ENCODE data around the gene EIPR1.
A peak's percentile ranks its signal among the peaks of the same experiment; 100 is the strongest.

The EIPR1 gene

GRCh38 chr2:3420076-3420768 lies 42.6 kb upstream of the EIPR1 start:
- no peak overlapping the region for H2AFZ ChIP-seq (ENCODE audit: insufficient read depth, low read length, poor library complexity)
- no peak overlapping the region for H2BK120ac ChIP-seq (ENCODE audit: insufficient read depth, low read length, poor library complexity)
- DNase-seq = no peak
- no peak overlapping the region for H2BK5ac ChIP-seq (ENCODE audit: low read depth, low read length, poor library complexity)
- H3K9ac ChIP-seq (ENCODE audit: low read length) = no peak overlapping the region
- no peak overlapping the region for H4K12ac ChIP-seq (ENCODE audit: low read depth, low read length)
- no peaks in the 10 kb centered on the region for H3K27me3 ChIP-seq (ENCODE audit: insufficient read depth, low read length)
- H2AK5ac ChIP-seq (ENCODE audit: low read length) = no peak overlapping the region
- H3K9me3 ChIP-seq (ENCODE audit: insufficient read depth, low read depth, low read length) = no peaks in the 10 kb centered on the region
- H3K4ac ChIP-seq (ENCODE audit: low read depth, low read length) = no peak overlapping the region
- H3K18ac ChIP-seq (ENCODE audit: low read length) = no peak overlapping the region
- H2BK12ac ChIP-seq (ENCODE audit: low read length) = no peak overlapping the region
- H3K23ac ChIP-seq (ENCODE audit: low read length) = no peak overlapping the region
- no peaks in the 10 kb centered on the region for H3K4me1 ChIP-seq (ENCODE audit: control insufficient read depth in 1 of 2, insufficient read depth in 2 of 2, low read length in 2 of 2)
- no peak overlapping the region for H3K4me3 ChIP-seq (ENCODE audit: low read depth, low read length)
- H4K8ac ChIP-seq (ENCODE audit: low read depth, low read length) = no peak overlapping the region
- no peak overlapping the region for H3K27ac ChIP-seq (ENCODE audit: low read depth, low read length)
- no peaks in the 10 kb centered on the region for H3K79me1 ChIP-seq (ENCODE audit: low read length)
- no peak overlapping the region for H3K14ac ChIP-seq (ENCODE audit: low read length)
- H3K4me2 ChIP-seq (ENCODE audit: low read length) = no peak overlapping the region
- no CpG with 5 or more reads among the region's 13 CpGs for WGBS (ENCODE audit: extremely low coverage, insufficient coverage, insufficient read length)
- H3K79me2 ChIP-seq (ENCODE audit: control insufficient read depth, insufficient read depth, low read length, poor library complexity) = no peaks in the 10 kb centered on the region
- H3K36me3 ChIP-seq (ENCODE audit: control insufficient read depth in 1 of 2, insufficient read depth in 2 of 2, low read length in 2 of 2) = peaks cover 18 to 31% of the 10 kb centered on the region in 2 experiments
- H4K91ac ChIP-seq (ENCODE audit: low read depth, low read length) = no peak overlapping the region

GRCh38 chr2:3418766-3419404 lies 41.3 kb upstream of the EIPR1 start:
- Histone ChIP-seq H3K4me2 (ENCODE audit: low read length) (no peak overlapping the region), H2BK12ac (ENCODE audit: low read length) (no peak overlapping the region), H3K27me3 (ENCODE audit: insufficient read depth, low read length) (no peaks in the 10 kb centered on the region), H2BK5ac (ENCODE audit: low read depth, low read length, poor library complexity) (no peak overlapping the region), H3K27ac (ENCODE audit: low read depth, low read length) (no peak overlapping the region), H4K91ac (ENCODE audit: low read depth, low read length) (no peak overlapping the region), H3K79me2 (ENCODE audit: control insufficient read depth, insufficient read depth, low read length, poor library complexity) (no peaks in the 10 kb centered on the region), H3K9me3 (ENCODE audit: insufficient read depth, low read depth, low read length) (no peaks in the 10 kb centered on the region), H3K79me1 (ENCODE audit: low read length) (no peaks in the 10 kb centered on the region), H3K14ac (ENCODE audit: low read length) (no peak overlapping the region), H2AK5ac (ENCODE audit: low read length) (no peak overlapping the region), H2BK120ac (ENCODE audit: insufficient read depth, low read length, poor library complexity) (no peak overlapping the region), H3K9ac (ENCODE audit: low read length) (no peak overlapping the region), H3K23ac (ENCODE audit: low read length) (no peak overlapping the region), H4K12ac (ENCODE audit: low read depth, low read length) (no peak overlapping the region), H3K4me1 (ENCODE audit: control insufficient read depth in 1 of 2, insufficient read depth in 2 of 2, low read length in 2 of 2) (no peaks in the 10 kb centered on the region), H2AFZ (ENCODE audit: insufficient read depth, low read length, poor library complexity) (no peak overlapping the region), H3K18ac (ENCODE audit: low read length) (no peak overlapping the region), H4K8ac (ENCODE audit: low read depth, low read length) (no peak overlapping the region), H3K4ac (ENCODE audit: low read depth, low read length) (no peak overlapping the region), H3K36me3 (ENCODE audit: control insufficient read depth in 1 of 2, insufficient read depth in 2 of 2, low read length in 2 of 2) (peaks cover 18 to 27% of the 10 kb centered on the region in 2 experiments), H3K4me3 (ENCODE audit: low read depth, low read length) (no peak overlapping the region)
- WGBS (ENCODE audit: extremely low coverage, insufficient coverage, insufficient read length) = no CpG with 5 or more reads among the region's 11 CpGs
- DNase-seq = no peak

- WGBS (ENCODE audit: extremely low coverage, insufficient coverage, insufficient read length) = no CpG with 5 or more reads among the region's 25 CpGs
- Histone ChIP-seq H2BK120ac (ENCODE audit: insufficient read depth, low read length, poor library complexity) (no peak overlapping the region), H4K12ac (ENCODE audit: low read depth, low read length) (no peak overlapping the region), H3K4ac (ENCODE audit: low read depth, low read length) (no peak overlapping the region), H3K9ac (ENCODE audit: low read length) (peak overlapping the region; percentile 7), H3K23ac (ENCODE audit: low read length) (no peak overlapping the region), H3K4me3 (ENCODE audit: low read depth, low read length) (no peak overlapping the region), H3K14ac (ENCODE audit: low read length) (no peak overlapping the region), H2BK12ac (ENCODE audit: low read length) (no peak overlapping the region), H2BK5ac (ENCODE audit: low read depth, low read length, poor library complexity) (no peak overlapping the region), H3K4me1 (ENCODE audit: control insufficient read depth in 1 of 2, insufficient read depth in 2 of 2, low read length in 2 of 2) (no peaks in the 10 kb centered on the region), H3K79me2 (ENCODE audit: control insufficient read depth, insufficient read depth, low read length, poor library complexity) (no peaks in the 10 kb centered on the region), H3K4me2 (ENCODE audit: low read length) (no peak overlapping the region), H3K27ac (ENCODE audit: low read depth, low read length) (no peak overlapping the region), H3K18ac (ENCODE audit: low read length) (no peak overlapping the region), H2AFZ (ENCODE audit: insufficient read depth, low read length, poor library complexity) (no peak overlapping the region), H3K9me3 (ENCODE audit: insufficient read depth, low read depth, low read length) (no peaks in the 10 kb centered on the region), H4K91ac (ENCODE audit: low read depth, low read length) (no peak overlapping the region), H3K79me1 (ENCODE audit: low read length) (no peaks in the 10 kb centered on the region), H3K27me3 (ENCODE audit: insufficient read depth, low read length) (no peaks in the 10 kb centered on the region), H3K36me3 (ENCODE audit: control insufficient read depth in 1 of 2, insufficient read depth in 2 of 2, low read length in 2 of 2) (peaks cover 10 to 12% of the 10 kb centered on the region in 2 experiments), H4K8ac (ENCODE audit: low read depth, low read length) (no peak overlapping the region), H2AK5ac (ENCODE audit: low read length) (no peak overlapping the region)
- DNase-seq = no peak
These were observed 36.7 kb upstream of the EIPR1 start for GRCh38 chr2:3414133-3414860.

GRCh38 chr2:3413697-3414096 lies 36.1 kb upstream of the EIPR1 start:
- no peak overlapping the region for H2BK120ac ChIP-seq (ENCODE audit: insufficient read depth, low read length, poor library complexity)
- H4K8ac ChIP-seq (ENCODE audit: low read depth, low read length) = no peak overlapping the region
- no peaks in the 10 kb centered on the region for H3K27me3 ChIP-seq (ENCODE audit: insufficient read depth, low read length)
- H2AK5ac ChIP-seq (ENCODE audit: low read length) = no peak overlapping the region
- no peak overlapping the region for H2AFZ ChIP-seq (ENCODE audit: insufficient read depth, low read length, poor library complexity)
- no peaks in the 10 kb centered on the region for H3K4me1 ChIP-seq (ENCODE audit: control insufficient read depth in 1 of 2, insufficient read depth in 2 of 2, low read length in 2 of 2)
- H4K12ac ChIP-seq (ENCODE audit: low read depth, low read length) = no peak overlapping the region
- H3K79me2 ChIP-seq (ENCODE audit: control insufficient read depth, insufficient read depth, low read length, poor library complexity) = no peaks in the 10 kb centered on the region
- H3K4ac ChIP-seq (ENCODE audit: low read depth, low read length) = no peak overlapping the region
- H4K91ac ChIP-seq (ENCODE audit: low read depth, low read length) = no peak overlapping the region
- no peak overlapping the region for H3K4me2 ChIP-seq (ENCODE audit: low read length)
- H3K36me3 ChIP-seq (ENCODE audit: control insufficient read depth in 1 of 2, insufficient read depth in 2 of 2, low read length in 2 of 2) = peaks cover 10 to 14% of the 10 kb centered on the region in 2 experiments
- no peak overlapping the region for H3K9ac ChIP-seq (ENCODE audit: low read length)
- H3K9me3 ChIP-seq (ENCODE audit: insufficient read depth, low read depth, low read length) = no peaks in the 10 kb centered on the region
- H3K23ac ChIP-seq (ENCODE audit: low read length) = no peak overlapping the region
- no peak overlapping the region for H2BK5ac ChIP-seq (ENCODE audit: low read depth, low read length, poor library complexity)
- no peak overlapping the region for H3K27ac ChIP-seq (ENCODE audit: low read depth, low read length)
- no peak overlapping the region for H3K4me3 ChIP-seq (ENCODE audit: low read depth, low read length)
- WGBS (ENCODE audit: extremely low coverage, insufficient coverage, insufficient read length) = no CpG with 5 or more reads among the region's 4 CpGs
- H2BK12ac ChIP-seq (ENCODE audit: low read length) = no peak overlapping the region
- no peak for DNase-seq
- no peak overlapping the region for H3K18ac ChIP-seq (ENCODE audit: low read length)
- no peak overlapping the region for H3K14ac ChIP-seq (ENCODE audit: low read length)
- no peaks in the 10 kb centered on the region for H3K79me1 ChIP-seq (ENCODE audit: low read length)
